PFSK-1 (cell line): ENCODE results near the gene CNOT8.
A peak's percentile ranks its signal among the peaks of the same experiment; 100 is the strongest.

Experiments used
- FOXP2 ChIP-seq: optimal IDR thresholded peaks from 2 replicates; pipeline ENCODE3; 2011; ENCODE audit warnings: borderline replicate concordance, control low read depth, inconsistent platforms; ENCODE audit not compliant: insufficient read depth; ENCODE audit errors: extremely low read length, extremely low read depth
- POLR2AphosphoS5 ChIP-seq: IDR thresholded peaks from 2 replicates; pipeline ENCODE4 v1.6.1; 2012; ENCODE audit warnings: low read depth, mild to moderate bottlenecking, control low read depth, low read length, moderate library complexity
- REST ChIP-seq, 2 experiments: IDR thresholded peaks; 2 replicates each; pipeline versions ENCODE4 v1.6.1 to v1.8.0; 2011 to 2012; ENCODE audit warnings: low read depth in 2 of 2, low read length in 2 of 2, control low read depth in 1 of 2, inconsistent platforms in 1 of 2, mild to moderate bottlenecking in 1 of 2, moderate library complexity in 1 of 2; ENCODE audit not compliant: insufficient read depth in 1 of 2
- SIN3A ChIP-seq: IDR thresholded peaks from 2 replicates; pipeline ENCODE4 v1.6.1; 2012; ENCODE audit warnings: mild to moderate bottlenecking, low read length, moderate library complexity, borderline replicate concordance; ENCODE audit not compliant: insufficient read depth
- TAF1 ChIP-seq: IDR thresholded peaks from 2 replicates; pipeline ENCODE4 v1.6.1; 2012; ENCODE audit warnings: low read length, control low read depth, borderline replicate concordance; ENCODE audit not compliant: insufficient read depth

CNOT8 gene

GRCh38 chr5:154850255-154851062, 8.0 kb upstream of the CNOT8 start, which contains the start of gene FAXDC2:
TSS of gene FAXDC2 (minus strand) at chr5:154850603. CDS start at chr5:154838178, 12,425 bp downstream.
- TF ChIP-seq SIN3A (no peak), REST (IDR thresholded peaks at IDR 0.05; ENCODE audit: insufficient read depth in 1 of 2, low read depth in 2 of 2, low read length in 2 of 2) (no peak), FOXP2 (no peak), TAF1 (no peak), POLR2AphosphoS5 (no peak)

GRCh38 chr5:154851351-154851750, 7.1 kb upstream of the CNOT8 start:
- TF ChIP-seq REST (IDR thresholded peaks at IDR 0.05; ENCODE audit: insufficient read depth in 1 of 2, low read depth in 2 of 2, low read length in 2 of 2), result no peak

GRCh38 chr5:154857530-154858296, 714 bp upstream of the CNOT8 start:
- peak; percentile 74; the same call in 1 of the 2 replicates for TF ChIP-seq SIN3A
- peak; percentile 70 for TF ChIP-seq POLR2AphosphoS5
- peak; percentile 8 for TF ChIP-seq FOXP2
- no peak; a peak in 1 of 4 replicates for TF ChIP-seq REST (IDR thresholded peaks at IDR 0.05; ENCODE audit: insufficient read depth in 1 of 2, low read depth in 2 of 2, low read length in 2 of 2)
- TF ChIP-seq TAF1, result peak; percentile 31; the same call in 1 of the 2 replicates

DNA sequence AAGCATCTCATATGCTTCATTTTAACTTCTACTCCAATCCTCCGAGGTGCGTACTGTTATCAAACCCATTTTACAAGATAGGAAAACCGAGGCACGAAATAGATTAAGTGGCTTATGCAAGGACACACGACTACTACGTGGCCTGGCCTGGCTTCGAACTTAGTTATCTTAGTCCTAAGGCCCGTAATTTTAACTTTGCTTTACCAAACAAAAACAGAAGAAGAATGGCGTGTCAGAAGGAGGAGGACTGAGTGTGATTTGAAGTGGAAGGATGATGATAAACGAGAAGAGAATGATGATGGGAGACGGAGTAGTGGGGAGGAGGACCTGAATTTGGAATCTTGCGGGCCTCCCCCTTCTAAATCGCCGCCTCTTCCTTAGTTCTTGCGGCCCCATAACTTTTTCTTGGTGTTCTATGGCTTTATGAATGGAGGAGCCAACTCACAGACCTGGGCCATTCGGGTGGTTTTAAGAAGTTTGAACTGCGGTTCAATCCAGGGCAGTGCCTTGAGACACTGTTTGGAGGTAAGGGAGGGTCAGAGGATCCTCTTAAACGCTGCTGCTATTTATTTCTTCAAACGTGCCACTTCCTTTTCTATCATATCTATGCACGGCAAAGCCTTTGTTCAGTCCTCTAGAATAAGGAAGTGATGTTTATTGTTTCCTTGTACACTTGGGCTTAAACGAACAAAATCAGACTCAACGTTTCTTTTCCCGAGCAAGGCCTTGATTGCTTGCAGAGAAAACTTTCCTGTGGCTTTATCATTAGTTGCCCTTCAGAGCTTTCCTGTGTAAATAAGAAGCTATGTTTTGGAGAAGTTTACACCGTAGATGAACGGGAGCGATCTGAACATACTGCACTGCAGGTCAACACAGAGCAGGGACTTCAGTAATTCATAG, 795 bp downstream of the CNOT8 start:
- TF ChIP-seq FOXP2 (no peak), TAF1 (no peak), SIN3A (no peak), REST (IDR thresholded peaks at IDR 0.05; ENCODE audit: insufficient read depth in 1 of 2, low read depth in 2 of 2, low read length in 2 of 2) (no peak), POLR2AphosphoS5 (no peak)
